Uterus (tissue), 4 donors: ENCODE measurements around the gene GPR173. TPM values are rescaled to one million over a fixed set of nuclear protein-coding genes. Genes with fewer than 3 reads are reported as not detected.

Source experiments
- DNase-seq, 2 donors: peaks; one replicate each; pipeline ENCODE4 v3.0.0-alpha.2; 2019 to 2020
- H3K27ac ChIP-seq, 2 donors: fragments of 200-600 bp; sonication (generic); 1 replicate in 1 of 2; 2 replicates in 1 of 2; pipeline ENCODE4 v1.5.1; 2016 to 2018
- H3K27me3 ChIP-seq, 2 donors: fragments of 200-600 bp; sonication (generic); one replicate each; pipeline ENCODE4 v1.5.1; 2018 to 2019; ENCODE audit warnings: control low read depth in 1 of 2
- H3K36me3 ChIP-seq, 2 donors: fragments of 200-600 bp; sonication (generic); one replicate each; pipeline ENCODE4 v1.5.1; 2019; ENCODE audit warnings: control low read depth in 1 of 2
- H3K4me1 ChIP-seq, 2 donors: fragments of 200-600 bp; sonication (generic); one replicate each; pipeline ENCODE4 v1.5.1; 2018 to 2019; ENCODE audit warnings: control low read depth in 1 of 2
- H3K4me3 ChIP-seq, 2 donors: fragments of 200-600 bp; sonication (generic); 1 replicate in 1 of 2; 2 replicates in 1 of 2; pipeline ENCODE4 v1.5.1; 2018 to 2019; ENCODE audit warnings: mild to moderate bottlenecking in 1 of 2
- H3K9me3 ChIP-seq, 2 donors: fragments of 200-600 bp; sonication (generic); one replicate each; pipeline ENCODE4 v1.5.1; 2019; ENCODE audit warnings: control low read depth in 1 of 2
- POLR2A ChIP-seq, 2 donors: fragments of 450-650 bp; IDR thresholded peaks; one replicate each; pipeline ENCODE4 v1.6.1; 2016; ENCODE audit warnings: antibody characterized with exemption in 2 of 2, mild to moderate bottlenecking in 1 of 2, moderate library complexity in 1 of 2
- intact Hi-C: fragments of 100-400 bp; cut with DNase I; formaldehyde crosslinking; loops from one replicate; pipeline ENCODE4 v1.15.1; 2023; ENCODE audit warnings: low total_unique reads
- total RNA-seq, 4 donors: library from RNA; depleted of rRNA in 3 of 4; stranded (reverse); fragments of >200 nt in 3 of 4; gene quantifications; one replicate each; pipeline versions ENCODE4 v1.1.0 to v1.2.4, GENCODE V29; 2014 to 2023
- TF ChIP-seq, protein P1 (sequence below), 4 experiments: fragments of 200-600 bp in 2 of 4; fragments of 450-650 bp in 2 of 4; sonication (generic) in 2 of 4; IDR thresholded peaks; one replicate each; pipeline ENCODE4 v1.5.1; 2016 to 2019; ENCODE audit warnings: antibody characterized with exemption in 4 of 4, mild to moderate bottlenecking in 2 of 4, moderate library complexity in 1 of 4
- donor health status: DM: yes; HTN: yes; CAD: no.

The GPR173 gene
- total RNA-seq, 4 donors from 2014 or later, result 0.51 to 9.2 (median 4.5) TPM

DNA sequence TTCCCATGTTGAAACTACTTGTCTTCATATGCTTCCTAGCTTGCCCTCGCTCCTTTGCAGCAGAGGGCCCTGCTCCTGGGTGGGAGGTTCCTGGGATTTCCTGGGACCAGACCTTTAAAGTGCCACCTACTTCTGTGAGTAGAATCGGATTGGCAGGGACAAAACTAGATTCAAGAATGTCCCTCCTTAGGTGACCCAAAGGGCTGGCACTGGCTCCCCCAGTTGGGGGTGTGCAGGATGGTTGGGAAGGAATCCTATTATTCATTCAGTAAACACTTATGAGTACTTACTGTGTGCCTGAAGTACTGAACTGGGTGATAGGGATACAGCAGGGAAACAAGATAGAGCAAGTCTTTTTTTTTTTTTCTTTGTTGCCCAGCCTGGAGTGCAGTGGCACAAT is 42.8 kb downstream of the GPR173 start:
- Histone ChIP-seq H3K27ac (no peak overlapping the region), H3K4me1 (no peaks in the 10 kb centered on the region), H3K9me3 (no peaks in the 10 kb centered on the region), H3K4me3 (no peak overlapping the region), H3K27me3 (no peaks in the 10 kb centered on the region), H3K36me3 (no peaks in the 10 kb centered on the region)
- intact Hi-C loops, result no loop called here
- no peak for TF ChIP-seq POLR2A (IDR thresholded peaks at IDR 0.05)
- TF ChIP-seq, protein P1, sequence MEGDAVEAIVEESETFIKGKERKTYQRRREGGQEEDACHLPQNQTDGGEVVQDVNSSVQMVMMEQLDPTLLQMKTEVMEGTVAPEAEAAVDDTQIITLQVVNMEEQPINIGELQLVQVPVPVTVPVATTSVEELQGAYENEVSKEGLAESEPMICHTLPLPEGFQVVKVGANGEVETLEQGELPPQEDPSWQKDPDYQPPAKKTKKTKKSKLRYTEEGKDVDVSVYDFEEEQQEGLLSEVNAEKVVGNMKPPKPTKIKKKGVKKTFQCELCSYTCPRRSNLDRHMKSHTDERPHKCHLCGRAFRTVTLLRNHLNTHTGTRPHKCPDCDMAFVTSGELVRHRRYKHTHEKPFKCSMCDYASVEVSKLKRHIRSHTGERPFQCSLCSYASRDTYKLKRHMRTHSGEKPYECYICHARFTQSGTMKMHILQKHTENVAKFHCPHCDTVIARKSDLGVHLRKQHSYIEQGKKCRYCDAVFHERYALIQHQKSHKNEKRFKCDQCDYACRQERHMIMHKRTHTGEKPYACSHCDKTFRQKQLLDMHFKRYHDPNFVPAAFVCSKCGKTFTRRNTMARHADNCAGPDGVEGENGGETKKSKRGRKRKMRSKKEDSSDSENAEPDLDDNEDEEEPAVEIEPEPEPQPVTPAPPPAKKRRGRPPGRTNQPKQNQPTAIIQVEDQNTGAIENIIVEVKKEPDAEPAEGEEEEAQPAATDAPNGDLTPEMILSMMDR (IDR thresholded peaks at IDR 0.05), result no peak
- no peak for DNase-seq

DNA sequence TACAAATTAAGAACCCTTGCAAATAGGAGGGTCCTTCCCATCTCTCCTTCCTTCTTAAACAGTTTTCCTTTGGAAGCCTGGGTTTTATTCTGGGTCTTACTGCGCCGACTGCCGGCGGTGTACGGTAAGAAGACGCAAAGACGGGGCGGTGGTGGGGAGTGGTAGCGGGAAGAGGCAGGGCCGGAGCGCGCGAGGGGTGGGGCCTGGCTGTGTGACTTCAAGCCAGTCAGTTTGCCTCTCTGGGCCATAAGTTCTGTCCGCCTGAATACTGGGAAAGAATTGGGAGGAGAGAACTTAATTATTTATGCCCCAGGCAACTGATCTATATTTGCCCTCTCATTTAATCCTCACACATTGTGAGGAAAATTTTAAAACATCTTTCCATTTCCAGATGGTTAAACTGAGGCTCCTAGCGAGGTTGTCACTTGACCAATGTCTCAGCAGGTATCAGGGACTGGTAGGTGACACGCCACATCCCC is 44.6 kb downstream of the GPR173 start:
- peak; percentile 79 to 82 for DNase-seq

DNA sequence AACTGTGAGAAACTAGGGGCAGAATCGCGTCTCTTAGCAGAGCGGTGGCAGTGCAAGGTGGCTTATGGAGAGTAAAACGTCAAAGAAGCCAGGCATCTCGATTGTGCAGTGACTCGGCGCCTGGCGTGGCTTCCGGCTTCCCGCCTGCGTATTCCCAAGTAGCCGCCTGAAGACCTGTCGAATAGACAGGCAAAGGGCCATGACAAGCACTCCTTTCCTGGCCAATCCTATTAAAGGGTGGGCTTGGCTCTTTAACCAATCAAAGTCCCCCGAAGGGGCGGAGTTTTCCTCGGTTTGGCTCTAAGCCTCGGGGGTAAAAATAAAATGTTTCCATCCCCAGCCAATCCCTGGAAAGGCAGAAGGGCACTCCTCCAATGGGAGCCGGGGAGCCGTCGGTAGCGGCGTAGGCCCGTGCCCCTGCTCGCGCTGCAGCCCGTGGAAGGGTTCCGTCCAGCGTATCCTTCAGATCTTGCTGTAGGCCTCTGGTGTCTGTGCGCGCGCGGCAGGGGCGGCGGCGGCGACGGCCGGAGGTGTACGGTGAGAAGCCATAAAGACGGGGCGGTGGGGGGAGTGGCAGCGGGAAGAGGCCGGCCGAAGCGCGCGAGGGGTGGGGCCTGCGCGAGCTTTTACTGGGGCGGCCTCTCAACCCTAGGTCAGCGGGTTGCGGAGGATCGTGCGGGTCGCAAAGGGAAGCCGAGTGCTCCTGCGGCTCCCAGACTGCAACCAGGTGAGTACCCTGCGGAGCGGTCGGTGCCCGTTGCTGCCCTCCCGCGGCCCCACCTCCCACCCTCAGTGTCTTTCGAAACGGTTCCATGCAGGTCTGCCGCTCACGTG is 45.4 kb downstream of the GPR173 start, which contains the start of gene KANTR:
KANTR (plus strand) TSS at position 395 of the 834 bp plus-strand sequence. CDS start 30,131 bp downstream, outside the sequence.
- H3K36me3 ChIP-seq, result no peaks in the 10 kb centered on the region
- TF ChIP-seq POLR2A (IDR thresholded peaks at IDR 0.05), result peak; percentile 58 to 71
- TF ChIP-seq, protein P1 (IDR thresholded peaks at IDR 0.05), result no peak
- no peaks in the 10 kb centered on the region for H3K27me3 ChIP-seq
- H3K4me1 ChIP-seq, result no peaks in the 10 kb centered on the region
- peak within 1 kb of the TSS; percentile 85 to 90 for H3K27ac ChIP-seq
- peak within 1 kb of the TSS; percentile 59 to 61 for H3K4me3 ChIP-seq
- H3K9me3 ChIP-seq, result no peaks in the 10 kb centered on the region
- intact Hi-C loops, result no loop called here
- peak; percentile 87 to 91 for DNase-seq

More for the DNA sequence above, 44.6 kb downstream of the GPR173 start:
- peak overlapping the region; percentile 85 to 90 for H3K27ac ChIP-seq
- no peaks in the 10 kb centered on the region for H3K9me3 ChIP-seq
- intact Hi-C loops, result no loop called here
- no peaks in the 10 kb centered on the region for H3K36me3 ChIP-seq
- peak overlapping the region; percentile 59 to 61 for H3K4me3 ChIP-seq
- H3K4me1 ChIP-seq, result no peaks in the 10 kb centered on the region
- no peaks in the 10 kb centered on the region for H3K27me3 ChIP-seq
- TF ChIP-seq POLR2A (IDR thresholded peaks at IDR 0.05), result no peak
- TF ChIP-seq, protein P1 (IDR thresholded peaks at IDR 0.05), result peak; percentile 53 to 72 (median 62)

DNA sequence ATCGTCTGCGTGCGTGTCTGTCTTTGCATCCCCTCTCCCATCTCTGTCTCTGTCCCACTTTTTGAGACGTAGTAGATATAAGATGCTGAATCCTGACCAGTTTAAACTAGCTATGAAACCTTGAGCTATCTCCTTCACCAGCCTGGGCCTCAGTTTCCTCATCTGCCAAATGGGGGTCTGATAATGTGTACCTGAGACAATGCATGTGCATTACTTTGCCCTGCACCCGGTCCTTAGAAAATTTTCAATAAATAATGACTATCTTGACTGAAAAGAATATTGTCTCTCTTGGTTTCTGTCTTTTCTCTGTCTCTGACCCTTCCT is 46.0 kb downstream of the GPR173 start:
- intact Hi-C loops, result no loop called here
- Histone ChIP-seq H3K4me3 (peak overlapping the region; percentile 59 to 61), H3K27me3 (no peaks in the 10 kb centered on the region), H3K27ac (peak overlapping the region; percentile 85 to 90), H3K4me1 (no peaks in the 10 kb centered on the region), H3K36me3 (no peaks in the 10 kb centered on the region), H3K9me3 (no peaks in the 10 kb centered on the region)
- no peak for DNase-seq
- TF ChIP-seq, protein P1 (IDR thresholded peaks at IDR 0.05), result no peak
- no peak for TF ChIP-seq POLR2A (IDR thresholded peaks at IDR 0.05)

DNA sequence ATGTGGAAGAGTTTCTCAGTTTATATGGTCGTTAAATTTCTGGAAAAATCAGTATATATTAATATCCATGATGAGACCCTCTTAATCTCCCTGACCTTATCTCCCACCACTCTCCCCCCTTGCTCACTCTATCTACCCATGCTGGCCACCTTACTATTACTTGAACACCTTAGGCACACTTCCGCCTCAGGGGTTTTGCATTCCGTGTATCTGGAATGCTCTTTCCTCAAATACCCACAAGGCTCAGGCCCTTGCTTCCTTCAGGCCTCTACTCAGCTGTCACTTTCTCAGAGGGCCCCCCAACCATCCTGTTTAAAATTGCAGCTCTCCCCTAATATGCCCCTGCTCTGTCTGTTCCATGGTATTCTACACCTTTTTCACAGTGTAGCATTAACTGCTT is 47.2 kb downstream of the GPR173 start:
- no peak for TF ChIP-seq POLR2A (IDR thresholded peaks at IDR 0.05)
- TF ChIP-seq, protein P1 (IDR thresholded peaks at IDR 0.05), result no peak
- Histone ChIP-seq H3K36me3 (no peaks in the 10 kb centered on the region), H3K9me3 (no peaks in the 10 kb centered on the region), H3K4me3 (no peak overlapping the region), H3K27ac (no peak overlapping the region), H3K4me1 (no peaks in the 10 kb centered on the region), H3K27me3 (no peaks in the 10 kb centered on the region)
- intact Hi-C loops, result no loop called here
- DNase-seq, result no peak
